ENCODE data around the gene GDF7.

GDF7 gene

DNA sequence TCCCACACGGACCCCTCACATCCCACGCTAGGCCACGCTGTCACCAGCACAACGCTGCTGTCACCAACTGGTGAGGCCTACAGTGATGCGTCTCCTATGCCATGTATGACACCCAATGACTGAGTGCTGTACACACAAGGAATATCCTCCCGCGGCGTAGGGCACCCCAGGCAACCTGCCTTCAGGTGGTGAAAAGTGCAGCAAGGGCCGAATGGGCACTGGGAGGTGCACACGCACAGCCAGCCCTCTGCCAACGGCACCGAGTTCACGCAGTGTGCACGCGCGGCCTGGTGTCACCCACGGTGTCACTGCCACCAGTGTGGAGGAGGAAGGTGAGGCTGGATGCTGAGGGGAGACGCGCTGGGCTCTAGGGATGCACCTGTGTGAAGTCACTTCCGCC lies 20.5 kb upstream of the GDF7 start:
- DNase-seq, result no peak

DNA sequence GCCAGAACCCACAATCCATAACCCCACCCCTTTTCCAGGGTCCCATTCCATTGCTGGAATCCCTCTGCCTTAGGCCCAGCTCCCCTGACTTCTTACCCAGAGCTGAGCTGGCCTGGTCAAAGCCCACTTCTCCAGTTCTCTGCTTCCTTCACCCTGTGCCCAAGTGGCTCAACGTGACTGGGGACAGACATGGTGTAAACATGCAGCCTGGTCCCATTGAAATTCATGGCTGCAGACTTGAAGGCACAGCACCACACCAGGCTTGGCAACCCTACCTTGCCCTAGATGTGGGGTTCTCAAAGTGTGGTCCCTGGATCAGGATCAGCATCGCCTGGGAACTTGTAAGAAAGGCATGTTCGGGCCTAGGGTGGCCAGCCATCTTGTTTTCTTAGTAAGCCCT lies 19.7 kb upstream of the GDF7 start:
- no peak for DNase-seq

GRCh38 chr2:20647738-20648137 lies 19.2 kb upstream of the GDF7 start:
- no peak for DNase-seq

- DNase-seq, result no peak
Observed at GRCh38 chr2:20648206-20648605, 18.7 kb upstream of the GDF7 start.

DNA sequence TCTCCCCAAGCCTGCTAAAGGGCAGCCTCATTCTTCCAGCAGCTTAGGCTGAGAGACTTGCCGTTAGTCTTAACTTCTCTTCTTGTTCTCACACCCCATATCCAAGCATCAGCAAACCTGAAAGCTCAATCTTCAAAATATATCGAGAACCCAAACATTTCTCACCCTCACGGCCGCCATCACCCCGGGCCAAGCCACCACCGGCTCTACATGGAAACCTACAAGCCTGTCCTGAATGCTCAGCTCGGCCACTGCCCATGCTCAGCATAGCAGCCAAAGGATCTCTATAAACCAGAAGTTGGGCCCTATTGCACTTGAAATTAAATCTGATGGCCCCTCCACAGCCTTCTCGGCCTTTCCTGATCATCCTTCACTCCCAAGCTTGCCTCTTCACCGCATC lies 18.1 kb upstream of the GDF7 start:
- DNase-seq, result no peak

DNA sequence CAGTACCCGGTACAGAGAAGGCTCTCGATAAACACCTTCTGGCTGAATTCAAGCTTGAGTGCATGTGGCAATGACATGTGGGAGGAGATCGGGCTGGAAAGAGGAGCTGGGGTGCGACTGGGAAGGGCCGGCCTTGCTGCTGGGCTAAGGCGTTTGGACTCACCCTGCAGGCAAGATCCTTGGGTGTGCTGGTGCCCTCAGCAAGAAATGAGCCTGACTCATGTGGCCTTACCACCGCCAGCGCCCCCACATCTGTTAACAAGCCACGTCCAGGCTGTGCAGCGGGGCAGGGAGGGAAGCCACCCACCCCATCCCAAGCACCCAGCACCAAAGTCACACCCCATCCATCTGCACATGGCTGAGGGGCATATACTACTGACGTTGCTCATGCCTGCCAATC lies 17.4 kb upstream of the GDF7 start:
- no peak for DNase-seq

DNA sequence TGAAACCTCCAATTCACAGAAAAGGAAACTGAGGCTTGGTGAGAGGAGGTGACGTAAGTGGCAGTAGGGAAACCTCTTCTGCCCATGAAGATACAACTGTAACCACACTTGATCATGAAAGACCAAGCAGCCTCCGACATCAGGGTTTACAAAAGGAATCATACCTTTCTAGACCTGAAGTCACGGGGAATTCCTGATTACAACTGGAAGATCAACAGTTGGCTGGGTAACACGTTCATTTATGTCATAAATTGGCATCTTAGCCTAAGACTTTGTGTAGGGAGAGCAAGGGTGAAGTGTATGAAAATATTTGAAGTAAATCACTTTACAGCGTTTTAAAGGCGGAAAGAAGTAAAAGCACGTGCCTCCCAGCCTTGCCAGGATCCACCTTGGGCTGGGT lies 17.0 kb upstream of the GDF7 start:
- no peak for DNase-seq

GRCh38 chr2:20650393-20650876 lies 16.5 kb upstream of the GDF7 start:
- peak; percentile 60 for DNase-seq

GRCh38 chr2:20650877-20651730 lies 15.8 kb upstream of the GDF7 start, which contains the start of gene HS1BP3:
HS1BP3 (minus strand) TSS chr2:20651098; CDS start chr2:20651063, 35 bp downstream.
- peak; percentile 82 for DNase-seq

- no peak for DNase-seq
Observed at GRCh38 chr2:20651731-20652099, 15.2 kb upstream of the GDF7 start.

- DNase-seq, result no peak
Observed at GRCh38 chr2:20652141-20652540, 14.8 kb upstream of the GDF7 start.

- DNase-seq, result no peak
Observed at GRCh38 chr2:20652673-20653575, 14.0 kb upstream of the GDF7 start.

GRCh38 chr2:20653695-20654534 lies 13.0 kb upstream of the GDF7 start:
- no peak for DNase-seq

DNA sequence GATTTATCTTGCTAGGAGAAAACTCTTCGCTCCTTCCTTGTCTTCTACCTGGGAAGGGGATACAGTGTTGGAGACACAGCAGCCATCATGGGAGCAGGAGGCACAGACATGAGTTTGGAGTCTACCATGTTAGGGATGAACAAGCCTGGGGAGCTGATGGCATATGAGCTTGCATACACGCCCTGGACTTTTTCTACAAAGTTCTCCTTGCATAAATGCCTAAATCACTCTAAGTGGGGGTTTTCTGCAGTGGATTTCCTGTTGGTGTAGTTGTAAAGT lies 12.5 kb upstream of the GDF7 start:
- DNase-seq, result no peak

GRCh38 chr2:20656561-20656960 lies 10.4 kb upstream of the GDF7 start:
- DNase-seq, result no peak

GRCh38 chr2:20657522-20658235 lies 9.3 kb upstream of the GDF7 start:
- no peak for DNase-seq

DNA sequence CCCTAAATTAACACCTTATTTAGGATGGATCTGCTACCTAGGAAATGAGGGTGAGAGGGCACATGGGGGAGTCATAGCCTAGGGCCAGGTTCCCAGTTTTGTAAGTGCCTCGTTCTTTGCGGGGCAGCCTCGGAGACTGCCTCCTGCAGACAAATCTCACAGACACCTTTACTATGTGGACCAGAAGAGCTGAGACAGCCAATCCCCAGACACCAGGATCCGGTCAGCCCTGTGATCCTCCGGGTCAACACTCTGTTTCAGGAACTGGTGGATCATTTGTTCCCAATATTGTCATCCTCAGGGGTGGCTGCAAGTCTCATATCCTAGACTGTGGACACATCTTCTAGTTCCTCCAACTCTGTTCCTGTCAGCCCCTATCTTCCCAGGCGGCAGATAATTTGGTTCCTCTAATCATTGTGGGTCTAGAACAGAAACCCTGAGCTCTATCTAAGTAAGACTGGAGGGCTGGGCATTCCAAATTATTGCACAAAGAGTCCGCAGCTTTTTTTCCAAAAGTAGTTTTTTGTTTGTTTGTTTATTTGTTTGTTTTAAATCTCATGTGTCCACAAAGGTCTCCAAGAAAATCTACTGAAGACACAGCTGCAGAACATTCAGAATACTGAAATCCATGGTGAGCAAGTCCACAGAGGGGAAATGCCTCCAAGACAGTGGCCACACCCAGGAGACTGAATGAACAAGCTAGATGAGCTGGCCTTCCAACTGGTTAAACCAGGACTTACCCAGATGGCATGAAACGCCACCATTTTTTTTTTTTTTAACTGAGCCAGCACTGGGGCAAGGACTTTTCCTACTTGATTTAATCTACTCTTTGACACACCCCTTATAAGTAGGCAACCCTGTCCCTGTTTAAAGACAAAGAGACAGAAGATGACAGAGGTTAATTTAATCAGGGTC lies 6.2 kb upstream of the GDF7 start:
- peak; percentile 41 for DNase-seq

DNA sequence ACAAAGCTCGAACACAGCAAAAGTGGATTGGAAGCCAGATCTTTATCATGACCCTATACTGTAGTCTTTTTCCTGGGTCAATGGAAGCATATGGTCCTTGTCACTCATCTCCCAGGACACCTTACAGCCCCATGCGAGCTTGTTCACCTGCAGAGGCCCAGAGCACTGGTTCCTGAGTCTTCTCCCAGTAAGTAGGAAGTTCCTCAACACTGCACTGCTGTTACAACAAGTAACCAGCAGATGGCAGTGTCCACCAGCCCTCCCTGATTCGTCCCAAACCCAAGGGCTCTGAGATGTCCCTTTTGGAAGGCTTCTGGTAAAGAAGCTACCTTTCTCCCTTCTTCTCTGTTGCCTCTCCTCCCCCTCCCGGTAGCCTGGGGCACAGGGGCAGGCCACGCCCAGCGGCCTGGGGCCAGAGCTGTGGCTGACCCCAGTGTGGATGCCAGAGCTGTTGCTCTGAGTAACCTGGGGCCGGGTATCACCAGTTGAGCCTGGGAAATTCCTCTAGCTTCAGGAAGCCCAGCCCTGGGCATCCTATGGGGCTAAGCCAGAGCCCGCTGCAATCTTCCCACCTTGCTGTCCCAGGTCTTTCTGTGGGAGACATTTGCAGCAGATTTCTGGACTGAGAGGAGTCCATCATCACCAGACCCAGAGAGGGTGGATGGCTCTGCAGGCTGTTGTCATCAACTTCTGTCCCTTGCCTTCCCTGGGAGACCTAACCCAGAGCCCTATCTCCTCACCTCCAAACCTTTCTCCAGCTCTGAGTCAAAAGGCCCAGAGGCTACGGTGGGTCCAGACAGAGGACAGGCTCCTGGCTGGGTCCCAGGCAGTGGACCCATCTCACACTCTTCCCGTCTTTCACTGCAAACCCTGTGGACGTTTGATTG lies 5.3 kb upstream of the GDF7 start:
- peak; percentile 76 for DNase-seq

- DNase-seq, result no peak
Observed at GRCh38 chr2:20662308-20662937, 4.5 kb upstream of the GDF7 start.

Measured in NCI-H2171 treated with DMSO at 0.1 percent for 48 hours (cell line).